A549 (cell line): ENCODE measurements around the gene CDC42EP4.

Experiments
- EHMT2 ChIP-seq: fragments of 200-600 bp; sonication (generic); IDR thresholded peaks from 2 replicates; pipeline ENCODE4 v1.6.1; 2016; ENCODE audit warnings: antibody characterized with exemption, low read depth, mild to moderate bottlenecking, moderate library complexity
- EP300 ChIP-seq, 2 experiments: fragments of >200 bp; sonication (Bioruptor Twin); formaldehyde crosslinking; IDR thresholded peaks; 2 replicates in 1 of 2; 3 replicates in 1 of 2; pipeline ENCODE4 v1.6.1; 2016 to 2017
- KDM5A ChIP-seq: fragments of 200-600 bp; sonication (generic); IDR thresholded peaks from 2 replicates; pipeline ENCODE4 v1.6.1; 2016; ENCODE audit warnings: antibody characterized with exemption, mild to moderate bottlenecking
- NR3C1 ChIP-seq: fragments of >200 bp; sonication (Bioruptor Twin); formaldehyde crosslinking; IDR thresholded peaks from 3 replicates; pipeline ENCODE4 v1.6.1; 2017
- POLR2A ChIP-seq: IDR thresholded peaks from 2 replicates; pipeline ENCODE4 v1.6.1; 2012; ENCODE audit warnings: mild to moderate bottlenecking, low read length
- RARB ChIP-seq: fragments of 250-450 bp; sonication (Bioruptor Pico); IDR thresholded peaks from 2 replicates; pipeline ENCODE4 v1.8.0; 2021; ENCODE audit warnings: mild to moderate bottlenecking, moderate library complexity
- SMC3 ChIP-seq: fragments of >200 bp; sonication (Bioruptor Twin); formaldehyde crosslinking; IDR thresholded peaks from 3 replicates; pipeline ENCODE4 v1.6.1; 2018; ENCODE audit warnings: inconsistent platforms
- TF ChIP-seq, protein P1 (sequence below): fragments of >200 bp; sonication (Bioruptor Twin); formaldehyde crosslinking; IDR thresholded peaks from 3 replicates; pipeline ENCODE4 v1.5.1; 2016

DNA sequence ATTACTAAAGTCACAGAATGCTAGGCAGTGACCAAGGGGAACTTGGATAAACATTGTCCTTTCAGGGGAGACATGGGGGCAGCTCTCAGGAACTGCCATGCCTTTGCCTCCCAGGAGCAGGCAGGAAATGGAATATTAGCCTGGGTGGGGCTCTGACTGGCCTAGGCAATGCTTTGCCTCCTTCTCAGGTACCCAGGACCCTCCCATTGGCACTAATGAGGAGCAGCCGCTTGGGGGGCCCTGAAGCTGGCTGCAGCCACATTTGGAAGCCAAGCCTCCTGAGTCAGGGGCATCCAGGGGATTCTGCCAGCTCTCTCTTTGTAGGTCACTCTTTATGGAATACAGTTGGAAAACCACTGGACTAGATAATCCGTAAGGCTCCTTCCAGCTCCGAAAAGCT lies 55.6 kb downstream of the CDC42EP4 start:
- TF ChIP-seq, protein P1, sequence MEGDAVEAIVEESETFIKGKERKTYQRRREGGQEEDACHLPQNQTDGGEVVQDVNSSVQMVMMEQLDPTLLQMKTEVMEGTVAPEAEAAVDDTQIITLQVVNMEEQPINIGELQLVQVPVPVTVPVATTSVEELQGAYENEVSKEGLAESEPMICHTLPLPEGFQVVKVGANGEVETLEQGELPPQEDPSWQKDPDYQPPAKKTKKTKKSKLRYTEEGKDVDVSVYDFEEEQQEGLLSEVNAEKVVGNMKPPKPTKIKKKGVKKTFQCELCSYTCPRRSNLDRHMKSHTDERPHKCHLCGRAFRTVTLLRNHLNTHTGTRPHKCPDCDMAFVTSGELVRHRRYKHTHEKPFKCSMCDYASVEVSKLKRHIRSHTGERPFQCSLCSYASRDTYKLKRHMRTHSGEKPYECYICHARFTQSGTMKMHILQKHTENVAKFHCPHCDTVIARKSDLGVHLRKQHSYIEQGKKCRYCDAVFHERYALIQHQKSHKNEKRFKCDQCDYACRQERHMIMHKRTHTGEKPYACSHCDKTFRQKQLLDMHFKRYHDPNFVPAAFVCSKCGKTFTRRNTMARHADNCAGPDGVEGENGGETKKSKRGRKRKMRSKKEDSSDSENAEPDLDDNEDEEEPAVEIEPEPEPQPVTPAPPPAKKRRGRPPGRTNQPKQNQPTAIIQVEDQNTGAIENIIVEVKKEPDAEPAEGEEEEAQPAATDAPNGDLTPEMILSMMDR: no peak
- TF ChIP-seq POLR2A (no peak), EP300 (IDR thresholded peaks at IDR 0.05) (no peak), KDM5A (no peak), NR3C1 (no peak), RARB (no peak), SMC3 (no peak), EHMT2 (no peak)
